ENCODE results near the gene PANK2.
"Not testable (repeated sequence)": the region's sequence is repeated elsewhere in the genome, so short reads cannot be mapped to it uniquely, and the experiment has no call there.

The PANK2 gene

GRCh38 chr20:3867802-3868201, 21.4 kb upstream of the PANK2 start:
- peak in 1 of 10 donors; percentile 36 for DNase-seq
- intact Hi-C loops (cut with DNase I), result no loop called here

- intact Hi-C loops (cut with DNase I), result no loop called here
- DNase-seq, result peak in 1 of 10 donors; percentile 47
Observed at GRCh38 chr20:3869839-3870634, 19.1 kb upstream of the PANK2 start.

GRCh38 chr20:3871550-3872265, 17.5 kb upstream of the PANK2 start:
- intact Hi-C loops (cut with DNase I), result no loop called here
- DNase-seq, result peak in 2 of 10 donors; percentile 14 to 25

- intact Hi-C loops (cut with DNase I), result no loop called here
- peak in 2 of 10 donors; percentile 4 to 5 for DNase-seq
Observed at GRCh38 chr20:3873507-3873906, 15.7 kb upstream of the PANK2 start.

GRCh38 chr20:3874194-3874844, 14.9 kb upstream of the PANK2 start:
- peak in 2 of 10 donors; percentile 20 to 35 for DNase-seq
- intact Hi-C loops (cut with DNase I), result no loop called here

GRCh38 chr20:3875378-3875974, 13.7 kb upstream of the PANK2 start:
- DNase-seq, result peak in 2 of 10 donors; percentile 59 to 81
- intact Hi-C loops (cut with DNase I), result no loop called here

GRCh38 chr20:3876000-3876399, 13.2 kb upstream of the PANK2 start:
- intact Hi-C loops (cut with DNase I), result no loop called here
- DNase-seq, result no peak

GRCh38 chr20:3876676-3877075, 12.5 kb upstream of the PANK2 start:
- no peak for DNase-seq
- intact Hi-C loops (cut with DNase I), result no loop called here

- peak in 1 of 10 donors; percentile 13 for DNase-seq
- intact Hi-C loops (cut with DNase I), result not testable (repeated sequence)
Observed at GRCh38 chr20:3878921-3879274, 10.3 kb upstream of the PANK2 start.

GRCh38 chr20:3885715-3886114, 3.5 kb upstream of the PANK2 start:
- intact Hi-C loops (cut with DNase I), result loop anchor here (5.0 kb wide), 1 partner anchor 47 kb away; no protein-coding TSS in a partner anchor

GRCh38 chr20:3887876-3888620, 1.1 kb upstream of the PANK2 start:
- peak in 2 of 10 donors; percentile 10 to 83 for DNase-seq
- intact Hi-C loops (cut with DNase I), result loop anchor here (1.0 to 5.0 kb wide), 2 partner anchors 44 to 197 kb away; no protein-coding TSS in a partner anchor

More at GRCh38 chr20:3885715-3886114, 3.5 kb upstream of the PANK2 start:
- DNase-seq, result peak in 1 of 10 donors; percentile 28

- peak in 7 of 10 donors; percentile 13 to 90 (median 30) for DNase-seq
- intact Hi-C loops (cut with DNase I), result loop anchor here (1.0 to 5.0 kb wide), 2 partner anchors 43 to 126 kb away; partner anchors contain the start of gene RNF24
Observed at GRCh38 chr20:3889489-3890397, 556 bp downstream of the PANK2 start.

- intact Hi-C loops (cut with DNase I), result loop anchor here (1.0 kb wide), 1 partner anchor 125 kb away; the partner anchor contains the start of gene RNF24
- no peak for DNase-seq
Observed at GRCh38 chr20:3890398-3890751, 1.2 kb downstream of the PANK2 start.

- intact Hi-C loops (cut with DNase I), result loop anchor here (1.0 kb wide), 1 partner anchor 124 kb away; the partner anchor contains the start of gene RNF24
- no peak for DNase-seq
Observed at GRCh38 chr20:3890999-3891929, 2.1 kb downstream of the PANK2 start.

- DNase-seq, result no peak
- intact Hi-C loops (cut with DNase I), result no loop called here
Observed at GRCh38 chr20:3894796-3895195, 5.6 kb downstream of the PANK2 start.

- no peak for DNase-seq
- intact Hi-C loops (cut with DNase I), result no loop called here
Observed at GRCh38 chr20:3896302-3896701, 7.1 kb downstream of the PANK2 start.

- intact Hi-C loops (cut with DNase I), result no loop called here
- no peak for DNase-seq
Observed at GRCh38 chr20:3896853-3897583, 7.8 kb downstream of the PANK2 start.

Data from posterior cingulate gyrus (tissue), 11 donors.